GM21390 (cell line): ENCODE results near the gene ZNF175.

Experiments
- ATAC-seq: cut with Tn5 transposase; IDR thresholded peaks from one replicate; pipeline ENCODE4 v1.9.1; 2021; ENCODE audit not compliant: unreplicated experiment

ZNF175 gene

GRCh38 chr19:51549533-51550324, 21.4 kb upstream of the ZNF175 start:
- ATAC-seq = no peak

DNA sequence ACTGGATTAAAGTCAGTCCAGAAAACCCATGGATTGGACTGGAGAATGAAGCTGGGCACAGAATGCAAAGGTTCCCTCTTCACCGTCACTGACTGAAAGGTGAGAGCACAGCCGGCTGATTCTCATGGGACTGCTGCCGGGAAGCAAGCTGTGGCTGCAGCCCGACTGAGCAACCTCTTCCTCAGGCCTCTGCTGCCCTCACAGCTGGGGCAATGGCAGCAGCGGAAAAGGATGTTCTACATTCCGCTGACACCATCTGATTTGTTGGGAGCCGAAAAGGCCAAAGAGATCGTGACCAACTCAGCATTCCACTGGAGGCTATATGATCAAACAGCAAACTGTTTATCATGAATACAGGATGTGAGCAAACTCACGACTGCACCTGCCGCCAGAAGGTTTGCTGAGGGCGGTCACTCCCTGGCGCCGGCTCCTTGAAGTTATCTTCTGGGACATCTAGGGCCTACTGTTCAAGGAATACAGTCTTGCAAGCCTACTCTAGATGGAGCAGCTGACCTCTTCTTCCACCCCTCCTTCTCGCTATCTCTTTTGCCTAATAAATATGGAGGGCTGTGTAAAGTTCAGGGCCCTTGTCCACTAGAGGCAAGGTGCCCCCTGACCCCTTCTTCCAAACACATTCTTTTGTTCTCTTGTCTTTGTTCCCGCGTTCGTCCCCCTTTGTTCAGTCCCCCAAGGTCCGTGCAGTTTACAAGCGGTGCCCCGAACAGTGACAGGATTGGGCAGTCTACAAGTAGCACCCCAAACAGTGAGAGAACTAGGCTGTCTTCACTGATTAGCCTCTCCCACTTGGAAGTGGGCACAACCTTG, 20.0 kb upstream of the ZNF175 start:
- ATAC-seq = no peak

DNA sequence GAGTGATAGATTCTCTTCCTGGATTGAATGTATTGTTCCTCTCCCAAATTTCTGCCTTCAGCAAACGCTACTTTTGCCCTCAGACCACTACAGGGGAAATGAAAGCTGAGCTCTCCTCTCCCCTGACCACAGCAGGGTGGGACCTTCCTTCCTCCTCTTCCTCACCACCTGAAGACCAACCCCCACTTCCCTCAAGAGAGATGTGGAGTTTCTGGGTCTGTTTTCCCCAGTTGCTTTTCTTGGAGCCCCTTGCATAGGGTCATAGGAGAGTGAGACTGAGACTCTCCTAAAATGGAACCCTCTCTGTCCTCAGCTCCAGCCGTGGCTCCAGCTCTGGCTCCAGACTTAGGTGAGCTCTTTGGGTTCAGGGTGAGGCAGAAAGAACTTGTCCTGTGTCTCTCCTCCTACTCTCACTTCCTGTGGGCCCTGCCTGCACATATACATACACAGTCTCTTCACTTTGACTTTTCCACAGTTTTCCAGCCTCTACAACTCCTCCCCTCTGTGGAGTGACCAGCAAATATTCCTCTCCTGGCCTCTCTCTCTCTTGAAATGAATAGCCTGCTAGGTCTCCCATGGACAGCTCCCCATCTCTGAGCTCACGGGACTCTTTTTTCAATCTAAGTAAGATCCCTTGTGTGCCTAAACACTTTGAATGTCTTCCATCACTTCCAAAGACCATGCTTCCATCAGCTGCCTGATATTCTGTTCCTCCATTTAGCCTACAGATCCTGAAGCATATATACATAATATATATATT, 19.2 kb upstream of the ZNF175 start:
- ATAC-seq = no peak

- ATAC-seq = no peak
Observed at GRCh38 chr19:51552608-51552995, 18.5 kb upstream of the ZNF175 start.

DNA sequence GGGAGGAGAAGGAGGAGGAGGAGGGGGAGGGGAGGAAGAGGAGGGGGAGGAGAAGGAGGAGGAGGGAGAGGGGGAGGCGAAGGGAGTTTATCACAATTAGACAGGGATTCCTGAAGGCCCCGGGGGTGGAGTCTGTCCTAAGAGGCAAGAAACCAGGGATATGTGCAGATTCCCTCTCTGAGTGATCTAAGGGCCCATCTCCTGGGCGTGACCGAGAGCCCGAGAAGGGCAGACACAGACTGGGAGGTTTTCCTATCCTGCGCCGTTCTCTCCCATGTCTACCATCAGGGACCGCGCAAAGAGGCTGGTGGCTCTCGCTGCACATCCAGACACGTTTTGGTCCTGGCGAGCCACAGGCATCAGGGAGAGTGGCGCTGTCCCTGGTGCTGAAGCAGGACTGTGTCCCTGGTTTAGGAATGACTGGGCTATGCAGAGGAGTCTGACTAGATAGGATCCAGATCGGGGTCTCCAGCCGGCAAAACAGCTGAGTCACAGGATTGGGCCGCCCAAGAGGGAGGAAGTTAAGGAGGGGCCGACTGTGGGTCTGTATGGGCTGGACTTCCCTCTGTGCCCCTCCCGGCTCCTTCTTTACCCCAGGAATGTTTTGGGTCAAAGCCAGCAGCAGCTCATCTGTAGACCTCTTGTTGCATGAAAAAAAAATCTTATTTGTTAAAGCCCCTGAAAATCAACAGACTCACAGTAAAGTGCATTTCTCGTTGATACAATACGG, 17.9 kb upstream of the ZNF175 start:
- ATAC-seq = no peak

- ATAC-seq = no peak
Observed at GRCh38 chr19:51559240-51559639, 11.8 kb upstream of the ZNF175 start.

DNA sequence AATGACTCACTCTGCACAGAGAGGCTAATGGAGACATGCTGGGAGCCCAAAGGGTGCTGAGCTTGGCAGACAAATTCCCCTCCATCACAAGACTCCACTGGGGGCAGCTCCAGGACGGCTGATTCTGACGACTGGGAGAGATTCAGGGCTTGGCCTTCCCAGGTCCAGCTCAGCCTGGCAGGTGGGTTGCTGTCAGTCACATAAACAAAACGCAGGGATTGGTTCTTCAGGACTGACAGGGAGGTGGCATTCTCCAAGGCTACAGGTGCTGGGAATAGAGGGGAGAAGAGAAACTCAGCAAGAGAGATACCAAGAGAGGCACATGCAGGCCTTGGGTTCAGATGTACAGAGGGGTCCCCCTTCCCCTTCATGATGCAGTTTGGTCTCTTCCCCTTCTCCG, 10.7 kb upstream of the ZNF175 start:
- no peak for ATAC-seq

GRCh38 chr19:51564791-51565190, 6.3 kb upstream of the ZNF175 start:
- no peak for ATAC-seq

GRCh38 chr19:51565583-51565982, 5.5 kb upstream of the ZNF175 start:
- ATAC-seq = no peak

GRCh38 chr19:51566489-51567100, 4.5 kb upstream of the ZNF175 start:
- no peak for ATAC-seq

- no peak for ATAC-seq
Observed at GRCh38 chr19:51567583-51567982, 3.5 kb upstream of the ZNF175 start.

- ATAC-seq = no peak
Observed at GRCh38 chr19:51568456-51568855, 2.6 kb upstream of the ZNF175 start.

- no peak for ATAC-seq
Observed at GRCh38 chr19:51571599-51571998, 516 bp downstream of the ZNF175 start.

- ATAC-seq = no peak
Observed at GRCh38 chr19:51572410-51572809, 1.3 kb downstream of the ZNF175 start.

DNA sequence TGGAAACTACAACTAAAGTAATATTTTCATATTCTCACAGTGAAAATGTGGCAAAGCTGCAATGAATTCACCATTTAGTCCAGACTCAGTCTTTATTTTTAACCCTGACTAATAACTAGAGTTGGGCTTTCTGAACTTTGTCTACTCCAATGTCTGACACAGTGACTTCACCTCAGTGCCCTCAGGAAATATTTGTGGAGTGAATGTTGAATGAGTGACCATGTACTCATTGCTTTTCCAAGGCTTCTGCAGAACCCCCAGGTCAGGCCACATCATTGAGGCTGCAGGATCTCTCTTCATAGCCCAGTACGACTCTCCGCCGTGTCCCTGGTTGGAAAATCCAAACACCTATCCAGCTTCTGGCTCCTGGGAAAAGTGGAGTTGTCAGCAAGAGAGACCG, 1.8 kb downstream of the ZNF175 start:
- no peak for ATAC-seq

- ATAC-seq = no peak
Observed at GRCh38 chr19:51573331-51573730, 2.2 kb downstream of the ZNF175 start.

DNA sequence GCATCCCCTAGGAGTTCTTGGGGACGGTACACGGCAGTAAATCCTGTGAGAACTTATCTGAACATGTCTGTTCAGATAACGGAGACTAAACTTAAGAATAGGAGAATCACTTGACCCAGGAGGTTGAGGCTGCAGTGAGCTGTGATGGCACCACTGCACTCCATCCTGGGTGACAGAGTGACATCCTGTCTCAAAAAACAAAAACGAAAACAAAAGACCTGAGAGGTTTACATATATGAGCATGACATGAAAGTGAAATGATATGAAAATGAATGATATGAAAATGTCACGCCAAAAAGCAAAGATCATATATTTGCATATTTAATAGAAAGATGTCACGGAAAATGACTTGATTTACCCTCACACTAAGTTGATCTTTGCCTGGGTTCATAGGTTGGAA, 5.8 kb downstream of the ZNF175 start:
- no peak for ATAC-seq

DNA sequence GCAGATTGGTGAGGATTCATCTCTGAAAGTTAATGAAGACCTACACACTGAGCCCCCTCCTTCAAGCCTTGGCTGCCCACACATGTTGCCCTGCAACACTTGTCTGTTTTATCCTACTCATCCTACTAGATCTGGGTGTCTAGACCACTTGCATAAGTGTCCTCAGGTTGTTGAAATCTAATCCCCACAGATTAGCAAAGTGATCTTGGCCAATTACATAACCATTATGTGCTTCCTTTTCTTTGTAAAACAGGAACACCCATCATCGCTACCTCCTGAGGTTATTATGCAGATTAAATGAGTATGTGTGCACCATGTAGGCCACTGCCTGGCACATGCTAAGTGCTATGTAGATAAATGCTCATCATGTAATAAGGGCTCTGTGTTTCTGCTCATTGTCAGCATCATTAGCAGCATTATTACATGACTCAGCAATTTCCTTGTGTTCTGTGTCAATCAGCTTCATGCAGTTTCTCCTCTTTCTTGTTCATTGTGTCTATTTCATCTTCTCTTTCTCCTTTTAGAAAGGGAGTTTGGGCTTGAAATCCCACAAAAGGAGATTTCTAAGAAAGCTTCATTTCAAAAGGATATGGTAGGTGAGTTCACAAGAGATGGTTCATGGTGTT, 15.1 kb downstream of the ZNF175 start:
- no peak for ATAC-seq

DNA sequence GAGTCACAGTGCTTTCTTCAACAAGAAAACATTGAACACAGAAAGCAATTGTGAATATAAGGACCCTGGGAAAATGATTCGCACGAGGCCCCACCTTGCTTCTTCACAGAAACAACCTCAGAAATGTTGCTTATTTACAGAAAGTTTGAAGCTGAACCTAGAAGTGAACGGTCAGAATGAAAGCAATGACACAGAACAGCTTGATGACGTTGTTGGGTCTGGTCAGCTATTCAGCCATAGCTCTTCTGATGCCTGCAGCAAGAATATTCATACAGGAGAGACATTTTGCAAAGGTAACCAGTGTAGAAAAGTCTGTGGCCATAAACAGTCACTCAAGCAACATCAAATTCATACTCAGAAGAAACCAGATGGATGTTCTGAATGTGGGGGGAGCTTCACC, 15.7 kb downstream of the ZNF175 start:
- no peak for ATAC-seq
